ENCODE results near the gene BMP8B.
"Not testable (repeated sequence)": the region's sequence is repeated elsewhere in the genome, so short reads cannot be mapped to it uniquely, and the experiment has no call there.

BMP8B gene

DNA sequence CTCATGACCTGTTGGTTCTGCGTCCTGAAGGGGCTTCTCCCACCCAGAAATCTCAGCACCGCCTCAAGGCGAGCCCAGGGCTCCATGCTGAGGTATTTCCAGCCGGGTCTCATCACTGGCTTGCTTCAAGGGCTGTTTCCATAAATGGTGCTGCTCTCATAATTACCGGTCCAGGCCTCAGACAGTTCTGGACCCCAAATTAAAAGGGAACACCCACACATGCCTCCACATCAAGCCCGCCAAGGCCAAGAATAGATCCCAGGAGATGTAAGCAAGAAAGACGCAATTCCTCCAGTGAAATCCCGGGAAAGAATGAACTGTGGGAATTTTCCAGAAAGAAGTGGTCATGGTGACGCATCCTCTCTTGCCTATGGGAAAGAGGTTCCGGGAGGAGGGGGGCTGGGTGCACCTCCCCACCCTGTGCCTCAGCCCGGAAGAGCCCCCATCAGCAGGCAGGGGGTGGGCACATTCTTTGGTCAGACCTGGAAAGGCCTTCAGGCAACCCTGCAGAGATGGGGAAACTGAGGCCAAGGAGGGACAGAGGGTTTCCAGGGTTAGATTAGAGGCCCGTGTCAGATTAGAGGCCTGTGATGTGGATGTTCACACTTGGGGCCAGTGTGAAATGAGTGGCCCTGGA is 10.1 kb downstream of the BMP8B start:
- DNase-seq (ENCODE audit: low spot score), result not testable (repeated sequence)

DNA sequence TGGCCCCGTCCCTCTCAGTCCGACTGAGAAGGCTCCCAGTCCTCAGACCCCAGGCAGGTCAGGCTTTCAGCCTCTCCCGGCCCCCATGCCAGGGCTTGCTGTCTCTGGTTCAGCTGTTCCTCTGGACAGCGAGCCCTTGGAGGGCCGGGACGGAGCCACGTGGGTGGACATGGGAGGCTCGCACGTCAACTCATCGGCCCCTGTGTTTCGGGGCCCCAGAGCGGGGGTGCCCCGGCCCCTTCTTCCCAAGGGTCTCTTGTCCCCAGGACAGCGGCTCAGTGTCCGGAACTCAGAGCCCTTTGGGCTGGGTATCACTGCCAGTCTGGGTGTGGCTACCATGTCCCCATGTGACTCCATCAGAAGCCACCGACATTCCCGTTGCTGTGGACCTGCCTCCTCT is 10.8 kb downstream of the BMP8B start:
- not testable (repeated sequence) for DNase-seq (ENCODE audit: low spot score)

DNA sequence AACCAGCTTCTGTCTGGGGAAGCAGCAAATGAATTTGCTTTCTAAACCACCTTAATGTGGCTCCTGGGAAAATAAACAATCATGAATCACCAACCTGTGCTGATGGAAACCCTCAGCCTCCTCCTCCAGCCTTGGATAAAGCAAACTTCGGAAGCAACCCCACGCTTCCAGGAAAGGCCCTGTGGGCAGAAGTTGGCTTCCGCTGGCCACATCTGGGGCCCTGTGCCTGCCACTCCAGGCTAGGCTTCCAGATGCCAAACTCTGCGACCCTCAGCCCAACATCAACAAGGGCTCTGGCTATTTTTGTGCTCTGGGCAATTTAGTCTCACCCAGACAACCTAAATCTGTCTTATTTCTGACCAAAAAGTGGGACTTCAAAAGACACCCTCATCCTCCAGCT is 11.4 kb downstream of the BMP8B start:
- no peak for DNase-seq (ENCODE audit: low spot score)

DNA sequence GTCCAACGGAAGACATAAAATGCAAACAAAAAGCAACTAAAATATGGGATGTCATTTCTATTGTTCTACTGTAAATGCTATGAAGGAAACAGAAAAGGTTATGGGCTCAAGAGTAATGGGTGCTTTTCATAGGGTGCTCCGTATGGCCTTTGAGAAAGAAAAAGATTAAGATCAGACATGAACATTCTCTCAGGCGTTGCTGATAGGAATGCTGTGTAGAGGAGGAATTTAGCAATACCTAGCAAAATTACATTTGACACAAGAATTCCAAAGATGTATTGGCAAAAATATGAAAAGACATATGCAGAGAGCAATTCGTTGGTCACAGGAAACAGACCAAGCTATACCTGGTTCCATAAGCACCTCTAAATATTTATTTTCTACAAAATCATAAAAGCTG is 11.8 kb downstream of the BMP8B start:
- DNase-seq (ENCODE audit: low spot score), result no peak

DNA sequence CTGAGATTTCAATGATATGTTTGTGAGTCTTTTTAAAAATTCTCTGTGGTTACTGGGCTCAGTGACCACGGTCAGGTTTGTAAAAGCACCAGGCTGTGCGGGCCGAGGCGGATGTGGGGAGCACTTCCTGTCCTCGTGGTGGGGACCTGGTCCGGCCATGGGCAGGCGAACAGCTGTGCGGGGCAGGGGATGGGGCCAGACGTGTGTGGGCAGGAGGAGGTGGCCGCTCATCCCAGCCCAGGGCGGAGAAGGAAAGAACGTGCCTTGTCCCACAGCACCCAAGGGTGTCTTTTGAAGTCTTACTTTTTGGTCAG is 12.3 kb downstream of the BMP8B start:
- no peak for DNase-seq (ENCODE audit: low spot score)

DNA sequence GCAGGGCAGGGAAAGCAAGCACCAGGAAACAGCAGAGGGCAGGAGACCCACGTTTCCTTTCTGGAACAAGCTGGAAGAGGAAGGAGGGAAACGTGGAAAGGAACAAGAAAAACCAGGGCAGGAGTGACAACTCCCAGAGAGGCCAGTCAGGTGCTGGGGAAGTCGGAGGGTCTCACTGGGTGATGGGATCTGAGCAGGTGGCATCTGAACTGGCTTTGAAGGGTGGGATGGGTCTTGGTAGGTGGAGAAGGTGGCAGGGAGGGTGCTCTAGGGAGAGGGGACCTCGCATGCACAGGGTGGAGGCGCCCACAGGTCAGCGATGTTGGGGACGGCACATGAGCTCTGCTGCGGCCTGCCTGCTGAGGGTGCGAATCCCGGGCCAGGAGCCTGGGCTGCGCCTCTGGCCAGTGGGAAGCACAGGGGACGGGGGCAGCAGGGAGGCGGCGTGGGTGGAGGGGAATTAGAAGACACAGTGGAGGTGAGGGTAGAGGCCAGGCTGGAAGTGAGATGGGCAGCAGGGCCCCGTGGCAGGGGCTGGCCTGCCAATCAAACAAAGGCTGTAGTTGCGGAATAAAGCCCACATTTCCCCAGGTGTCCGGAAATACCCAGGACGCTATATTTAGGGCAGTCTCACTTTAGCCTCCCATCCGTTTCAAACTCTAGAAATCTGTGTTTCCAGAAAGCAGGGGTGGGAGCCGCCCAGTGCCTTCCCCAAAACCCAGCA is 12.8 kb downstream of the BMP8B start:
- DNase-seq (ENCODE audit: low spot score), result not testable (repeated sequence)

DNA sequence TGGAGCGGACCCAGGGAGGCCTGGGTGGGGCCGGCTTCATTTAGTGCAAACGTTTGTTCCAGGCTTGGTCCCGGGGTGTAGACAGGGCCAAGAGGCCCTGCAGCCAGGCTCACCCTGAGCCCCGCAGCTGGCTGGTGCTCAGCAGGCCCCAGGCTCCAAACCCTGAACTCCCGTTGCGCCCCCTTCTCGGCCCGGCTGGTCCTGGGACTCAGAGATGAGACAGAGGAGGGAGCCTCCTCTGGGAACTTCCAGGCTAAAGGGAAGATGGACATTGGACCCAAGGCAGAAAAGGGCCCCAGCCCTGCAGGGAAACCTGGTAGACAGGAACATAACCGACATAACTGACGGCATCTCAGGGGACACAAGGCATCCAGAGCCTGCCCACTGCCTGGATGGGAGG is 13.5 kb downstream of the BMP8B start:
- not testable (repeated sequence) for DNase-seq (ENCODE audit: low spot score)

DNA sequence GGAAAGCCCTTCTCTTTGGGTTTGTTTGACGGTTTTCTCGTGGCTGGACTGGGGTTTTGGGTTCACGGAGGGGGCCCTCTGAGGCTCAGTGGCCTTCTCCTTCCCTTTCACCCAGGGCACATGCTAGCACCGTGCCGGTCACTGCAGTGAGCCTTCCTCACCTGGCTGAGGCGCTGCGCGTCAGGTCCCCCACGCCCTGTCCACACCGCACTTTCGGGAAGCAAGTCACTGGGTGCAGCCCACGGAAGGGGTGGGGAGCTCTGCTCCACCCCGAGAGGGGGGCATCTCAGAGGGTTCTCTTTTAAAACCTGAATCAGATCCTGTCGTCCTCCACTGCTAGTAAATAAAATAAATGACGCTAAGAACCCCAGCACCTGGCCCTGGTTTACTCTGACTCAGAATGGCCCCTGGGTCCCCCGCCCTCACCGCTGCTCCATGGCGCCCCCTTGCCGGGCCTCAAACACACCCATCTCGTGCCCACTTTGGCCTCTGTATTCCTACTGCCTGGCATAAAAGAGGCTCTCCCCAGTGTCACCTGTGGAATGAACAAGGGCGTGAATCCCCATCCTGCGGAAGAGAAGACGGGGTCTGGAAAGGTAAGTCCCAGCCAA is 15.2 kb downstream of the BMP8B start:
- not testable (repeated sequence) for DNase-seq (ENCODE audit: low spot score)

DNA sequence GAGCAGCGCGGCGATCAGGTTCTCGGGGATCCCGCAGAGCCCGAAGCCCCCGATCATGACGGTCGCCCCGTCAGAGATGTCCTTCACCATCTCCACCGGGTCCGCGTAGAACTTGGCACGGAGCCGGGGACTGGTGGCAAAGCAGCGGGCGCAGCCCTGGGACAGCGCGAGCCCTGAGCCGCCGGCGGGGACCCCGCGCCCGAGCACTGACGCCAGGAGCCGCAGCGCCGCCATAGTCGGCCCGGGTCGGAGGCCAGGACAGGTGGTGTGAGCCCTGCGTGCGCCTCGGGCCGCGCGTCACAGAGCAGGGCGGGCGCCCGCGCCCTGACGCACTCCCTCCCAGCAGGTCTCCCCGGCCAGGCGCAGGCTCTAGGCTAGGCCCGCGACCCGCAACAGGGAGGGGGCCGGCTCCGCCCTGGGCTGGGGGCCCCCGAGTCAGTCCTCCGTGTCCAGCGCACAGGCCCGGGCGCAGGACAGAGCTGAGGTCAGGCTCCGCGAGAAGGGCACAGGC is 17.6 kb downstream of the BMP8B start, which contains the start of gene OXCT2:
Gene OXCT2 (minus strand): TSS at position 327 of the 511 bp plus-strand sequence. CDS start 93 bp downstream, at position 234.
- DNase-seq (ENCODE audit: low spot score), result not testable (repeated sequence)

DNA sequence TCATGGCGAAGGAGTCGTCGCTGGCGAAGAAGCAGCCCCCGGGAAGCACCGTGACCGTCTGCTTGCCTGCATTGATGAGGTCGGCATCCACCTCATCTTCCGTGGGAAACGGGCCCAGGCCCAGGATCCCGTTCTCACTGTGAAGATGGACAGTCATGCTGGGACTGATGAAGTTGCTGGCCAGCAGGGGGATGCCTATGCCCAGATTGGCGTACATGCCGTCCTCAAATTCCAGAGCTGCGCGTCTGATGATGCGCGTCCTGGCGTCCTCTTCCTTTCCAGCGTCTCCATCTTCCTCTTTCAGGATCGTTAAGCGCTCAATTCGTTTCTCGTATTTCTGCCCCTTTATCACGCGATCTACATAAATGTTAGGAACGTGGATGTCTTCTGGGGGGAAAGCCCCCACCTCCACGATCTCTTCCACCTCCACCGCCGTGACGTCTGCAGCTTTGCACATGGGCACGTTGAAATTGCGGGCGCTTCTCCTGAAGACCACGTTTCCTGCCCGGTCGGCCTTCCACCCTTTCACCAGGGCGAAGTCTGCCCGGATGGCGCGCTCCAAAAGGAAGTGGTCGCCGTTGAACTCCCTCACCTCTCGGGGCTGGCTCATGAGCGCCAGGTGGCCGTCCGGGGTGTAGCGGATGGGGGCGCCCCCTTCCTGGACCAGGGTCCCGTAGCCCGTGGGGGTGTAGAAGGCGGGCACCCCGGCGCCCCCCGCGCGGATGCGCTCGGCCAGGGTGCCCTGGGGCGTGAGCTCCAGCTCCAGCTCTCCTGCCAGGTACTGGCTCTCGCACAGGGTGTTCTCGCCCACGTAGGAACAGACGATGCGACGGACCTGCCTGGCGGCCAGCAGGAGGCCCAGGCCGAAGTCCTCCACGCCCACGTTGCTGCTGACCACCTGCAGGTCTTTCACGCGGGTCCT is 18.3 kb downstream of the BMP8B start:
- not testable (repeated sequence) for DNase-seq (ENCODE audit: low spot score)

DNA sequence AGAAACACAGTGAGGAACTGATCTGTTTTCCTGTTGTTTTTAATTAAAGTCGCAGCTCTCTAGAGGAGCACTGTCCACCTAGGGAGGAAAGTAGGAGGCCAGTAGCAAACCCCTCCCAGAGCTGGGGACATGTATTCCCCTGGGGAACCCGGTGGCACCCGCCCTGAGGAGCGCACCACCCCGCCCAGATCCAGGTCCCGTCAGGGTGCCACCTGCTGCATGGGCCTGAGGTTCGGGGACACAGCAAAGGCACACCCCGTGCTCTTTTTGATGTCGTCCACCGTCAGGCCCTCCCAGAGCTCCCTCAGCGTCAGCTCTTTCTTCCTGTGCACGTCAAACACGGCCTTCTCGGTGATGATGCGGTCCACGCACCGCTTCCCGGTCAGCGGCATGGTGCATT is 19.2 kb downstream of the BMP8B start:
- DNase-seq (ENCODE audit: low spot score), result not testable (repeated sequence)

DNA sequence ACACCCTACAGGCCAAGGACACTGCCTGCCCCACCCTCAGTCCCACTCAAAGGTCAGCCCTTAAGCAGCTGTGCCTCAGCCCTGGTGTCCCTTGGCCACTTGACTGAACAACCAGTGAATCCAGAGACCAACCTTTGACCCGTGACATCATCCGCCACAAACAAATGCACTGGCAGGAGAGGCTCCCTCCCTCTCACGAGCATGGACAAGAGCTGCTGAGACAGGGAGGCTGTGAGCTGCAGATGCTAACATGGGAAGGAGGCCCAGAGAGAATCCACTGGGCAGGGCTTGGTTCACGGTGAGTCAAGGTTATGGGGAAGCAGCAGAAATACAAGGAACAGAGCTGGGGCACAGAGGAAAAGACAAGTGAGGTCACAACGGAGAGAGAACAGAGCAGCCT is 22.2 kb downstream of the BMP8B start:
- DNase-seq (ENCODE audit: low spot score), result not testable (repeated sequence)

DNA sequence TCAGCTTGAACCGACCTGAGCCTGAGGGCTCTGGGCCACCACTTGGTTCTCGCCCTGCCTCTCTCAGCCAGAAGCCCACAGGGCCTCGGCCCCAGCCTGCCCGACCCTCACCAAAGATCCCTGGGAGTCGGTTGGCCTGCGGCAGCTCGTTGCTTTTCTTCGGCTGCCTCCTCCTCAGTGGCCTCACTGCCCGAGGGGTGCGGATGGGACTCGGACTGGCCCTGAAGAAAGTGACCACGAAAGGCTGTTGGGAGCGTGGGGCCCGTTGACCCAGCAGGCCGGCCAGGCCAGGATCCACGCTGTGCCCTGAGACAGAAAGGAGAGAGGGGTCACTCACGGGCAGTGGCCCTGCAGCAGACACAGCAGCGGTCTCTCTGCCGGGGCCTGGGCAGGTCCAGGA is 24.2 kb downstream of the BMP8B start:
- DNase-seq (ENCODE audit: low spot score), result not testable (repeated sequence)

DNA sequence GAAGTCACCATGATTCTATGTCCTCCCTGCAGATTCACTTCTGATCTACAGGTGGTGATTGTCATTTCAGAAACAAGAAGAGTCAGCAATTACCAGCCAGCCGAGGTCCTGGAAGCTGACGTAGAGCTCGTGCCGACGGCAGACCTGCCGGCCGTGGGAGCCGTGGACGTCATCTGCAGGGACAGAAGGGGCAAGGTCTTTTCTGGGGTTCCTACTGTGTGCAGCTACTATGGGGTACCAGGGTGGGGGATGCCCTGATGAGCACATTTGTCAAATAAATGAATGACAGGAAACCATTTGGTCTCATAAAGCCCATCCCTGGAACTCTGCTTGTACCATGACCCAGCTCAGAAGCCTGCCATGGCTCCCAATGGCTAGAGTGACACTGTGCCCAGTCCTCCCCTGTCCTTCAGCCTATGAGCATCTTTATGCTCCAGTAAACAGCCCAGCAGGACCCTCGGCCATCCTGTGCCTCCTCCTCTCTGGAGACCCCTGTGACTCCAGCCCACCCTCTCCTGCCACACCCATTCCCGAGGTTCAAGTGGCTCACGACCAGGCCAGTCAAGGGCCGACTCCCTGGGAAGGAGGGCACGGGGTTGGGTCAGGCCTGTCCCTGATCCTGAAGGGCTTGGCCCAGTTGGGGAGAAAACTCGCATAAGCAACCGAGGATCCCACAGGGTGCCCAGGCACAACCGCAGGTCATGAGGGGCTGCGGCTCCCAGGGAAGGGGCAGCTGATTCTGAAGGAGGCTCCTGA is 24.9 kb downstream of the BMP8B start:
- DNase-seq (ENCODE audit: low spot score), result not testable (repeated sequence)

DNA sequence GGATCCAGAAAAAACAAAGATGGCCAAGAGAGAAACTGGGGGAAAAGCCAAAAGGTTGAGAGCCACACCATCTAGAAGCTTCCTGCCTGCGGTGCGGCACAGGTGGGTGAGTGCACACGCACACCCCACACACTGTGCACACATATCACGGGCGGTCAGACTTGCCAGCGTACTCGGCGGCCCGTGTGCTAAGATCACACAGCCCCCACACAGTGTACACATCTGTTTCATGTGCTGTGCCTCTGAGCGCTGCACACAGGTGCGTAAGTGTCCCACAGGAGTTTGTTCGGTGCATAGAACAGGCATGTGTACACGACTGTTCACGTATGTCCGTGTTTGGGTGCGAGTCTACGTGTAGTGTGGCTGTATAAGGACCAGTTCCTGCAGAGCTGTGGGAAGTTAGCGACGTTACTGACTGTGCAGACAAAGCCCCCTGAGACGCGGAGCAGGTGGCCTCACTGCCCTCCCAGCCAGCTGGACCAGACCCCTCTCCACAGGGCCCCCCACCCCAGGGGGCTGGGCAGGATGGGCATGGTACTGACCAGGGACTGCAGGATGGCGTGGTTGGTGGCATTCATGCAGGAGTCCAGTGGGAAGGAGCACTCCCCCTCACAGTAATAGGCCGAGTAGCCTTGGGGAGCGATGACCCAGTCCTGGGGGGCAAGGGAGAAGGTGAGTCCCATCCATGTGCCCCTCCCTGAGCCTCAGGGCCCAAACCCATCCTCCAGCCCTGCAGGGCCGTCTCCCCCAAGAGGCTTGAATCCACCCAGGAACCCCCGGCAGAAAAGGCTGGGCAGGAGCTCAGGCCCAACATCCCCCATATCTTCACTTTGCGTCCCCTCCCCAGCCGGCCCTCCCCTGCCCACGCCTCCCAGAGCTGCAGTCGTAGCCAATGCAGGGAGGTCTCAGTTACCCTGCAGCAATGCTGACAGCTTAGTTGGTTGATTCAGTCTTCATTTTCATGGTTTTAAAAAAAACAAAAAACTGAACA is 25.8 kb downstream of the BMP8B start:
- DNase-seq (ENCODE audit: low spot score), result no peak

DNA sequence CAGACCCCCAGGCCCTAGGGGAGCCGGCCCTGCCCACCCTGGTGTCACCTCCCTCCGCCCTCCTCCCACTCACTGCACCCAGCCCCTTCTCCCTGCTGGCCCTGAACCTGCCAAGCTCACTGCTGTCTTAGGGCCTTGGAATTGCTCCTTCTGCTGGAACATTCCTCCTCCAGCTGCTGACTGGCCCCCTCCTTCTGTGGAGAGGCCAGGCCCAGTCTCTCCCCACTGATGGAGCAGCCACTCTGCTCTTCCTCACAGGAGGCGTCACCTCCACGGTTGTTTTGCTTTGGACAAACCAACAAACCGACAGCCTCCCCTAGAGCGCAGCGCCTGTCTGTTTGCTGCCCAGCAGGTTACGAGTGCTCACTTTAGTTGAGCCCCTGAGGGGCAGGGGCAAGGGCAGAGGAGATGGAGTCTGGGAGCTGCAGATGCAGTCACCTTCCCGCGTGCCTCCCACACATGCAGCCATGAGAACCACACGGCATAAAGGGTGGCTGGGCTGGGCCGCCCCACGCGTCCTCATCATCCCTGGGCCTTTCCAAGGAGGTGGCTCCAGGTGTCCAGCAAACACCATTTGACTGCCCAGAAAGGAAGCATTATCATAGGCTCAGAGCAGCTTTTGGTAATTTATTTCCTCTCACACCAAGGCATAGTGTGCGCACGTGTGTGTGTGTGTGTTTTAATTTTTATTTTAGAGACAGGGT is 27.0 kb downstream of the BMP8B start:
- no peak for DNase-seq (ENCODE audit: low spot score)

DNA sequence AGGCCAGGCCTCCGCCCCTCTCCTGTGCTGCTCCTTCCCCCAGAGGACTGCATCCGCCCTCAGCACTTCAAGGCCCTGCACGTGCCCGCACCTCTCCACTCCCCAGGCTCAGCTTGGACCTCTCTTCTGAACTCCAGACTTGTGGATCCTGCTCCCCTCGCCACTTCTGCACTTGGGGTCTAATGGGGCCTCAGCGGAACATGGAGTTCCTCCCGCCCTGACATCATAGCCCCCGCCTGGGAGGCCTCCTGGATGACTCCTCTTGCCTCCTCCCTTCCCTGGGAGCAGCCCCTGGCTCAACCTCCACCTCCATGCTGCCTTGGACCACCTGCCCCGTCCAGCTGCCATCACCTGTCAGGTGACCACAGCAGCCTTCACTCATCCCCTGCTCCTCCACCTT is 27.6 kb downstream of the BMP8B start:
- DNase-seq (ENCODE audit: low spot score), result no peak

DNA sequence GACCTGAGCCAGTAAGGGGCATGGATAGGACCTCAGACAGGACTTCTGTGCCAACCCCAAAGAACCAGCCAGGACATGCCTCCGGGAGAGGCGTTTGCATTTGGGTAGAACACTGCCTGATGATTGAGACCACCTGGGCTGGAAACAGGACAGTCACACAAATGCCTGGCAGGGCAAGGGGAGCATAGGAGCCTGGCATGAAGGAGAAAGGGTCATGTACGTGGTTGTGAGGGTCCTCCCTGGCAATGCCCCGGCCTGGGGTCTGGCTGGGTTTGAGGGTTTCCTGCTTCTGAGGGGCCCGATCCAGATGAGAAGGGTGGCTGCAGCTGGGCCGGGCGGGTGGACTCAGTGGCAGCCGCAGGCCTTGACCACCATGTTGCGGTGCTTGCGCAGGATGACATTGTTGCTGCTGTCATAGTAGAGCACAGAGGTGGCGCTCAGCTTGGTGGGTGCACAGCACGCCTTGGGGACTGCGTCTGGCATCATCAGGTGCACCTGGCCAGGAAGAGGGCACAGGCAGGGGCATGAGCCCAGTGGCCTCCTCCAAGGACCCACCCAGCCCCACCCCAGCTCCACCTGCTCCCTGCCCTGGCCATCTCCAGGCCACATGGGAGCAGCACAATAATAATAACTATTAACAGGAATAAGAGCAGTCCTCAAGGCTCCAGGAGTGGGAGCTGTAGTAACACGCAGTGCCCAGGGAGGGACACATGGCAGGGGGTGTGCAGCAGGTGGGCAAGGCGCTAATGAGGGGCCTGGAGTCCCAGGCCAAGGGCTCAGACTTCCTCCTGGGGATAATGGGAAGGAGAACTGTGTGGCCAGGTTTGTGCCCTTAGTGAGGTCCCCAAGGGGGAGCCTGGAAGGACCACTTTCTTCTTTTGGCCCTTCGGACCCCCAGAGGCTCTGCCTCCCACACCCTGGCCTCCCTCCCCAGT is 28.3 kb downstream of the BMP8B start:
- no peak for DNase-seq (ENCODE audit: low spot score)

DNA sequence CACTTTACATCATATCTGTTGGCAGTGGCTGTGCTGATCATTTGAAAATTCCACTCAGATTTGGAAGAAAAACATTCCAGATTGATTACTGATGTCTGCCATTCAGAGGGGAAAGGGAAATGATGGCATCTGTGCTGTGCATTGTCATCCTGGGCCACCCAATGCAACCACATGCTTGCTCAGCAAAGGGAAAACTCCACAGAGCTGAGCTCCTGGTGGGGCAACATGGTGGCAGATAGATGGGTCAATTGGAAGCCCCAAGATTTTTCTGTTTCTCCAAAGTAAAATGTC is 29.3 kb downstream of the BMP8B start:
- DNase-seq (ENCODE audit: low spot score), result no peak
